ENCODE measurements around the gene PRKCH. TPM values are rescaled to one million over a fixed set of nuclear protein-coding genes. Genes with fewer than 3 reads are reported as not detected.

Gene PRKCH
- total RNA-seq, 2 donors from 2014 or later: 7.2 to 8.6 TPM

- TF ChIP-seq CTCF (conservative IDR thresholded peaks at IDR 0.05): no peak
- Mint-ChIP-seq H3K4me1 (peaks cover 13% of the 10 kb centered on the region), H3K27ac (no peak overlapping the region), H3K27me3 (ENCODE audit: insufficient read depth) (no peaks in the 10 kb centered on the region), H3K4me3 (no peak overlapping the region), H3K9me3 (no peaks in the 10 kb centered on the region), H3K36me3 (ENCODE audit: low read depth) (no peaks in the 10 kb centered on the region)
- H3K27me3 ChIP-seq (ENCODE audit: control insufficient read depth, insufficient read depth, low read length, poor library complexity, severe bottlenecking): no peaks in the 10 kb centered on the region
- no peak overlapping the region for H3K27ac ChIP-seq (ENCODE audit: low read depth, low read length)
- no peaks in the 10 kb centered on the region for H3K36me3 ChIP-seq (ENCODE audit: control insufficient read depth, insufficient read depth, low read length)
- H3K9me3 ChIP-seq (ENCODE audit: control insufficient read depth, low read length): no peaks in the 10 kb centered on the region
- 88 to 89% methylated on average over 8 to 11 of the region's 11 CpGs for WGBS, 2 experiments (ENCODE audit: insufficient coverage in 1 of 2, insufficient read length in 1 of 2)
- H3K4me3 ChIP-seq (ENCODE audit: low read length): no peak overlapping the region
- no peak overlapping the region for H3K9ac ChIP-seq (ENCODE audit: extremely low read depth, low read length, poor library complexity, severe bottlenecking)
- no peaks in the 10 kb centered on the region for H3K4me1 ChIP-seq (ENCODE audit: control insufficient read depth, insufficient read depth, low read length)
- no peak for DNase-seq
Observed at GRCh38 chr14:61553730-61554641, 232.6 kb downstream of the PRKCH start.

- peak; percentile 13 for DNase-seq
- WGBS, 2 experiments (ENCODE audit: insufficient coverage in 1 of 2, insufficient read length in 1 of 2): 86 to 96% methylated on average over 5 of the region's 6 CpGs
Observed at GRCh38 chr14:61555056-61555838, 233.9 kb downstream of the PRKCH start.

More at GRCh38 chr14:61555056-61555838, 233.9 kb downstream of the PRKCH start:
- no peaks in the 10 kb centered on the region for H3K9me3 Mint-ChIP-seq
- Histone ChIP-seq H3K27ac (ENCODE audit: low read depth, low read length) (no peak overlapping the region), H3K4me3 (ENCODE audit: low read length) (no peak overlapping the region), H3K36me3 (ENCODE audit: control insufficient read depth, insufficient read depth, low read length) (no peaks in the 10 kb centered on the region), H3K27me3 (ENCODE audit: control insufficient read depth, insufficient read depth, low read length, poor library complexity, severe bottlenecking) (no peaks in the 10 kb centered on the region), H3K9ac (ENCODE audit: extremely low read depth, low read length, poor library complexity, severe bottlenecking) (no peak overlapping the region), H3K9me3 (ENCODE audit: control insufficient read depth, low read length) (no peaks in the 10 kb centered on the region), H3K4me1 (ENCODE audit: control insufficient read depth, insufficient read depth, low read length) (no peaks in the 10 kb centered on the region)
- no peak for TF ChIP-seq CTCF (conservative IDR thresholded peaks at IDR 0.05)
- H3K4me3 Mint-ChIP-seq: no peak overlapping the region
- H3K27me3 Mint-ChIP-seq (ENCODE audit: insufficient read depth): no peaks in the 10 kb centered on the region
- H3K36me3 Mint-ChIP-seq (ENCODE audit: low read depth): no peaks in the 10 kb centered on the region
- no peak overlapping the region for H3K27ac Mint-ChIP-seq
- peaks cover 18% of the 10 kb centered on the region for H3K4me1 Mint-ChIP-seq

All from endodermal cell (in vitro differentiated cells).